GM12865 (cell line): ENCODE results near the gene SMG1.

Experiments used
- DNase-seq: peaks from one replicate; pipeline ENCODE4 v3.0.0; 2010; ENCODE audit warnings: low read depth
- H3K4me3 ChIP-seq: 2 replicates; pipeline ENCODE4 v1.5.1; 2011; ENCODE audit warnings: mild to moderate bottlenecking, low read depth, low read length, control low read depth
- TF ChIP-seq, protein P1 (sequence below): IDR thresholded peaks from 2 replicates; pipeline ENCODE4 v1.5.1; 2011; ENCODE audit warnings: low read length, control low read depth, low read depth, inconsistent platforms; ENCODE audit not compliant: insufficient read depth; ENCODE audit errors: missing control alignments

Gene SMG1

GRCh38 chr16:18832006-18832405 lies 94.2 kb downstream of the SMG1 start:
- no peak overlapping the region for H3K4me3 ChIP-seq
- TF ChIP-seq, protein P1, sequence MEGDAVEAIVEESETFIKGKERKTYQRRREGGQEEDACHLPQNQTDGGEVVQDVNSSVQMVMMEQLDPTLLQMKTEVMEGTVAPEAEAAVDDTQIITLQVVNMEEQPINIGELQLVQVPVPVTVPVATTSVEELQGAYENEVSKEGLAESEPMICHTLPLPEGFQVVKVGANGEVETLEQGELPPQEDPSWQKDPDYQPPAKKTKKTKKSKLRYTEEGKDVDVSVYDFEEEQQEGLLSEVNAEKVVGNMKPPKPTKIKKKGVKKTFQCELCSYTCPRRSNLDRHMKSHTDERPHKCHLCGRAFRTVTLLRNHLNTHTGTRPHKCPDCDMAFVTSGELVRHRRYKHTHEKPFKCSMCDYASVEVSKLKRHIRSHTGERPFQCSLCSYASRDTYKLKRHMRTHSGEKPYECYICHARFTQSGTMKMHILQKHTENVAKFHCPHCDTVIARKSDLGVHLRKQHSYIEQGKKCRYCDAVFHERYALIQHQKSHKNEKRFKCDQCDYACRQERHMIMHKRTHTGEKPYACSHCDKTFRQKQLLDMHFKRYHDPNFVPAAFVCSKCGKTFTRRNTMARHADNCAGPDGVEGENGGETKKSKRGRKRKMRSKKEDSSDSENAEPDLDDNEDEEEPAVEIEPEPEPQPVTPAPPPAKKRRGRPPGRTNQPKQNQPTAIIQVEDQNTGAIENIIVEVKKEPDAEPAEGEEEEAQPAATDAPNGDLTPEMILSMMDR, result no peak
- no peak for DNase-seq

GRCh38 chr16:18829251-18829650 lies 97.0 kb downstream of the SMG1 start:
- no peak for DNase-seq
- no peak overlapping the region for H3K4me3 ChIP-seq
- TF ChIP-seq, protein P1, result no peak

DNA sequence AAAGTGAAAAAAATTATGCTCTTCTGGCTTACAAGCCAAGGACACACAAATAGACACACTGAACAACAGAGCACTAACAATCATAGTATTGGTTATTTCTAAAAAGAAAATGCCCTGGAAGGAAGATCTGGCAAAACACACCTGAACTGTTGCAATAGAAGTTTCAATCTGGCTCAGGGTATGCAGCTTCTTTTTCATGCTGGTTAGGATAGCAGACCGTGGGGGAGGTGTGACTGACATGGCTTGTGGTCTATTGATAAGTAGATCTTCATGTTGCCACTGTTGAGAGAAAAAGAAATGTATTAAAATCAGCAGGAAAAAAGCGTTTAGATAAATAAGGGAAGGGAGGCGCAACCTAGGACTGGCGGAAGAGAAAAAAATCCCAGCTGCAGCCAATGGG lies 98.3 kb downstream of the SMG1 start:
- no peak overlapping the region for H3K4me3 ChIP-seq
- TF ChIP-seq, protein P1, result no peak
- DNase-seq, result no peak

DNA sequence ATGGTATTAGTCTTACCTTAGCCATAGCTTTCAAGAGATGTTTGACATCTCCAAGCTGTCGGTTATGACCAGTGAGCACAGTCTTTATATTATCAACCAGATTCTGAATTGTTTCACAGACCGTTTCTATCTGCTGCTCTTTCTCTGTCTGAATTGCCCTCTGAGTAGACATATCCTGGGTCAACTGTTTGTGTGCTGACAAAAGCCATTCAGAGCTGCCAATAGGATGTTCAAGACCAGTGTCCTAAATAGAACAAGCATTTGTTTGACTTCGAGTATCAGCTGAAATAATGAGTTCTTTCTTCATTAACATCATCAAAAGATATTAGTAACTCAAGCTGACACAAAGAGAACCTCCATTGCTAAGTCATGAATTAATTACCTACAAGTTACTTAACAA lies 109.9 kb downstream of the SMG1 start:
- no peak overlapping the region for H3K4me3 ChIP-seq
- DNase-seq, result no peak
- TF ChIP-seq, protein P1, result no peak

DNA sequence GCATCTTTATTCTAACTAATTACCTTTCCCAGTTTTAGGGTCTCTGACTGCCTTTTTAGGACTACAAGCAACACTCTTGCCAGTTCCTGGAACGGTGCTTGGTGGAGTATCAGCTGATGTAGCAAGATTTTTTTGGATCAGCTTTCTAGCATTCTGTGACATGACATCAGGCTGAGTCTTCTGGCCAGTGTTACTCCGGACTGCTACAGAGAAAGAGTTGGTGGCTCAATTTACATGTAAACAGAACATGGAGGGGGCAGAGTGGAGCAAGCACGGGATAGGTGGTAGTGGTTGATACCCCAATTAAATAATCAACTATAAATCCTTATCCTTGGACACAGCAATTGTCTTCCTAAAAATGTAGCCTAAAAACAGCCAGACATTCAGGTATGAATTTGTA lies 114.3 kb downstream of the SMG1 start:
- no peak for DNase-seq
- TF ChIP-seq, protein P1, result no peak
- no peak overlapping the region for H3K4me3 ChIP-seq

DNA sequence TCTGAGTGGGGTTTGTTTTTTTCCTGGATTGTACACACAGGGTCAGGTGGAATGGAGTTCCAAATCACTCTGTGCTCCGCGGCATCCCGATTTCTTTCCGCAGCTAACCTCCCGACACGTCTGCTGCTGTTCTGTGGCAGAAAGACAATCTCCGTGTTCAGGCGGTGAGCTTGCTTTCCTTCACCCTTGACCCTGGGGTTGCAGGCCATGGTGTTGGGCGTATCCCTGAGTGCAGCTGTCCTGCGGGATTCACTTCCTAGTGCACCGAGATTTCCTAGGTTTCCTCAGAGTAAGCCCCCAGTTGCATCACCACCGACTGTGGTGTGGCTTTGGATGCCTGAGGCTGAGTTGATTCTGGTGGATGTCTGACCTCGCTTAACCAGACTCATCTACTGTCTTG lies 117.0 kb downstream of the SMG1 start:
- no peak for DNase-seq
- TF ChIP-seq, protein P1, result no peak
- H3K4me3 ChIP-seq, result no peak overlapping the region

DNA sequence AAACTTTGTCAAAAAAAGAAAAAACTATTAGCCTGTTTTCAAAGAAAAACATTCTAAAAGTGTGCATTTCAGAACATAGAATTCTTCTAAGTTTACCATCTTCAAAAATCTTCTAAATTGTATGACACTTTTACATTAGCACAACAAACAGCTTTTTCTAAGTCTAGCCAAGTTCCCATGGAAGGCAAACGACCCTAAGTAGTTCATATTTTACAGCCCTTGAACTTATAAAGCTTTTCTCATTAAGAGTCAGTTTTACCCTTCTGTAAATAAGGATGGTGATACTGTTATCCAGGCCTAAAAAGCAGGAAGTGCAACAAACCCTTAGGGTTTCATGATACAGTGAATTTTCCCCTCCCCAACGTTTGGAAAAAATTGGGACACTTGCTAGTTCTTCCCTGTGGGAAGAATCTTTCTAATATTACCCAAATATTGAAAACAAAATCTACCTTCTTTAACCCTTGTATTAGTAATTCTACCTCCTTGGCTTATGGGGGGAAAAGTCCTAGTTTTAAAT lies 120.9 kb downstream of the SMG1 start:
- DNase-seq, result no peak
- TF ChIP-seq, protein P1, result no peak
- no peak overlapping the region for H3K4me3 ChIP-seq
